ENCODE measurements around the gene LRRC45. TPM values are rescaled to one million over a fixed set of nuclear protein-coding genes. Genes with fewer than 3 reads are reported as not detected.

Gene LRRC45
- total and polyA plus RNA-seq, 2 experiments from 2014 or later, result 16.1 to 40.7 TPM

DNA sequence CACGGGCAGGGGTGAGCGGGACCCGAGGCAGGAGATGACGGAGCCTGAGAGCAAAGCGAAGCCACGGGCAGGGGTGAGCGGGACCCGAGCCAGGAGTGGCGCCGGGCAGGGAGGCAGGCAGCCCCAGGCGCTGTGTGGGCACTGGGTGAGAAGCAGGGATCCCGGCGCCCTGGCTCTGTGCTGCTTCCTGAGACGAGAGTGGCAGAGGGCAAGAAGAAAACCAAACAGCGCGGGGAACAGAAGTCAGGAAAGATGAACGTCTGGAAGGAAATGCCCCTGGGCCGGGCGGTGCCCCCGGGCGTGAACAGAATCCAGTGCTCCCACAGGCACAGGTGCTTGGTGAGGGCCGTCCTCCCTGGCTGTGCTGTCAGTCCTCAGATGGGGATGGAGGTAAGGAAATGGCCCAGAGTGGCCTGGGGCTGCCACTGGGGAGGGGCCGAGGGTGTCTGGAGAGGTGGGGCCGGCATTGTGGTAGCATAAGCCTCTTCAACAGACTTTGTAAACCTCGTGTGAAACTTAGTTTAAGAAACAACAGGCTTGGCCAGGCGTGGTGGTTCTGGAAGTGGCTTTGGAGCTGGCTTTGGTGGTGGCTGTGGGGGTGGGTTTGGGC lies 35.8 kb upstream of the LRRC45 start:
- H2AFZ ChIP-seq, result no peak overlapping the region
- no peaks in the 10 kb centered on the region for H3K79me2 ChIP-seq (replicated peaks; ENCODE audit: insufficient read depth)
- H3F3A ChIP-seq (replicated peaks; ENCODE audit: low read depth), result 0 out of 2 replicates have a peak, but pooled peaks cover 3% of the 10 kb centered on the region
- H3K36me3 ChIP-seq (ENCODE audit: insufficient read depth), result no peaks in the 10 kb centered on the region
- Mint-ChIP-seq H3K4me3 (no peak overlapping the region), H3K9me3 (no peaks in the 10 kb centered on the region), H3K4me1 (peaks cover 15% of the 10 kb centered on the region), H3K36me3 (ENCODE audit: low read depth) (peaks cover 41% of the 10 kb centered on the region), H3K27ac (no peak overlapping the region), H3K27me3 (ENCODE audit: insufficient read depth, low read depth, poor library complexity) (peaks cover 9% of the 10 kb centered on the region)
- TF ChIP-seq ZNF462 (CRISPR knock-in tag; IDR thresholded peaks at IDR 0.05) (no peak), EZH2 (IDR thresholded peaks at IDR 0.05; ENCODE audit: low read depth, unreplicated experiment) (no peak), EZH2phosphoT487 (IDR thresholded peaks at IDR 0.05; ENCODE audit: unreplicated experiment) (no peak), STAT1 (IDR thresholded peaks at IDR 0.05; ENCODE audit: unreplicated experiment) (no peak), REST (IDR thresholded peaks at IDR 0.05; ENCODE audit: unreplicated experiment) (no peak), CTCF (conservative IDR thresholded peaks at IDR 0.05; ENCODE audit: low read depth in 2 of 2) (no peak), NANOG (IDR thresholded peaks at IDR 0.05; ENCODE audit: borderline replicate concordance) (no peak), JUNB (IDR thresholded peaks at IDR 0.05; ENCODE audit: unreplicated experiment) (no peak), POLR2AphosphoS5 (IDR thresholded peaks at IDR 0.05; ENCODE audit: low read depth) (no peak), CREB1 (CRISPR knock-in tag; IDR thresholded peaks at IDR 0.05; ENCODE audit: low read depth) (no peak), ZNF114 (CRISPR knock-in tag; IDR thresholded peaks at IDR 0.05) (no peak), ZNF331 (CRISPR knock-in tag; IDR thresholded peaks at IDR 0.05; ENCODE audit: low read depth) (no peak)
- TF ChIP-seq, protein P1, sequence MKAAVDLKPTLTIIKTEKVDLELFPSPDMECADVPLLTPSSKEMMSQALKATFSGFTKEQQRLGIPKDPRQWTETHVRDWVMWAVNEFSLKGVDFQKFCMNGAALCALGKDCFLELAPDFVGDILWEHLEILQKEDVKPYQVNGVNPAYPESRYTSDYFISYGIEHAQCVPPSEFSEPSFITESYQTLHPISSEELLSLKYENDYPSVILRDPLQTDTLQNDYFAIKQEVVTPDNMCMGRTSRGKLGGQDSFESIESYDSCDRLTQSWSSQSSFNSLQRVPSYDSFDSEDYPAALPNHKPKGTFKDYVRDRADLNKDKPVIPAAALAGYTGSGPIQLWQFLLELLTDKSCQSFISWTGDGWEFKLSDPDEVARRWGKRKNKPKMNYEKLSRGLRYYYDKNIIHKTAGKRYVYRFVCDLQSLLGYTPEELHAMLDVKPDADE (IDR thresholded peaks at IDR 0.05), result no peak
- no peaks in the 10 kb centered on the region for H3K27me3 ChIP-seq (ENCODE audit: insufficient read depth)
- ATAC-seq (no peak), DNase-seq (ENCODE audit: low spot score) (no peak)
- H3K9me2 ChIP-seq (ENCODE audit: insufficient read depth), result no peaks in the 10 kb centered on the region
- H3K4me1 ChIP-seq (ENCODE audit: insufficient read depth), result peaks cover 9% of the 10 kb centered on the region; the same call in 1 of the 2 replicates
- H3K27ac ChIP-seq (ENCODE audit: low read depth), result no peak overlapping the region
- H4K20me1 ChIP-seq (replicated peaks; ENCODE audit: insufficient read depth), result no peaks in the 10 kb centered on the region; the same call in none of the 2 replicates
- no peak overlapping the region for H3K4me3 ChIP-seq
- no peak overlapping the region for H3K4me2 ChIP-seq
